GM12873 (cell line): Measurements from ENCODE around the gene DPH2.

Source experiments
- CTCF ChIP-seq: IDR thresholded peaks from 2 replicates; pipeline ENCODE4 v1.5.1; 2012; ENCODE audit warnings: low read depth, mild to moderate bottlenecking, moderate library complexity, low read length, control low read depth; ENCODE audit not compliant: insufficient read depth; ENCODE audit errors: missing control alignments

The DPH2 gene

DNA sequence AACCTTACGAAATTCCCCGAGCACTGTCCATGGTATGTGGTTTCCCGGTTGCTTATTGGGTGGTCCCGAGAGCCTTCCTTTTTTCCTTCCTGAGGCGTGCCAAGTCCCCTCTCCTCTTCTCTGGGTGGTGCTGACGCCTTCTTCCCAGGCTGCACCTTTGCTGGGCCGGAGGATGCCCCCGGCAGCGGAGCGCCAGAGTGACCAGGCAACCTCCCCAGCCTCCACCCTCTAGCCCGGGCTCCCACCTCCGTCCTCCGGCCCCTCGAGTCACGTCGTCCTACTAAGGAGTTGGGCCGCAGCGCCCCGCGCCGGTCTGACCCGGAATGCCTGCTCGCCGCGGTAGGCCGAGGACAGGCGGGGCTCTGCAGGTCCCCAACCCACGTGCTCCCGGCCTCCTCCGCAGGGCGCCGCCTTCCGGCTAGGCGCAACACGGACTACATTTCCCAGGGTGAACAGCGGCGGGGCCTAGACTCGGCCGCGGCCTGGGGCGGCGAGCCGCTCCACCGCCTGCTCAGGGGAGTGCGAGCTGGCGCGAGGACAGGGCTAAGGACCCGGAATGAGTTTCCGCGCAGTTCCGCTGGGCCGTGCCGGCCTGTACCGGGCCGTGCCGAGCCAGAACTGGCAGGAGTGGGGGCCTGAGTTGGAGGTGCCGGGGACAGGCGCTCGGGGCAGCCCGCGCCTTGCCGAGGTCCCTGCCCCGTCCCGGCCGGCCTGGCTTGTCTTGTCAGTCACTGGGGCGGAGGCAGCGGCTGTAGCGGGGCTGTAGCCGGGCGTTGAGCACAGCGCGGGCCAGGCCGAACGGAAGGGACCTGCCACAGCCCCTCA lies 23.4 kb upstream of the DPH2 start, which contains the start of gene IPO13:
Gene IPO13 (plus strand): TSS at position 715 of the 825 bp plus-strand sequence. CDS start 651 bp downstream, outside the sequence.
- TF ChIP-seq CTCF, result peak; percentile 75

- no peak for TF ChIP-seq CTCF
These were observed 22.5 kb upstream of the DPH2 start for GRCh38 chr1:43947061-43947873.

GRCh38 chr1:43947874-43948437 lies 21.9 kb upstream of the DPH2 start:
- TF ChIP-seq CTCF, result no peak

DNA sequence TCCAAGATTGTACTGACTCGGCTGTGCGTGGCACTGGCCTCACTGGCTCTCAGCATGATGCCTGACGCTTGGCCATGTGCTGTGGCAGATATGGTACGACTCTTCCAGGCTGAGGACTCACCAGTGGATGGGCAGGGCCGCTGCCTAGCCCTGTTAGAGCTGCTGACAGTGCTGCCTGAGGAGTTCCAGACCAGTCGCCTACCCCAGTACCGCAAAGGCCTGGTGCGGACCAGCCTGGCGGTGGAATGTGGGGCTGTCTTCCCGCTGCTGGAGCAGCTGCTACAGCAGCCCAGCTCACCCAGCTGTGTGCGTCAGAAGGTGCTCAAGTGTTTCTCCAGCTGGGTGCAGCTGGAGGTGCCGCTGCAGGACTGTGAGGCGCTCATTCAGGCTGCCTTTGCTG lies 20.1 kb upstream of the DPH2 start:
- no peak for TF ChIP-seq CTCF

DNA sequence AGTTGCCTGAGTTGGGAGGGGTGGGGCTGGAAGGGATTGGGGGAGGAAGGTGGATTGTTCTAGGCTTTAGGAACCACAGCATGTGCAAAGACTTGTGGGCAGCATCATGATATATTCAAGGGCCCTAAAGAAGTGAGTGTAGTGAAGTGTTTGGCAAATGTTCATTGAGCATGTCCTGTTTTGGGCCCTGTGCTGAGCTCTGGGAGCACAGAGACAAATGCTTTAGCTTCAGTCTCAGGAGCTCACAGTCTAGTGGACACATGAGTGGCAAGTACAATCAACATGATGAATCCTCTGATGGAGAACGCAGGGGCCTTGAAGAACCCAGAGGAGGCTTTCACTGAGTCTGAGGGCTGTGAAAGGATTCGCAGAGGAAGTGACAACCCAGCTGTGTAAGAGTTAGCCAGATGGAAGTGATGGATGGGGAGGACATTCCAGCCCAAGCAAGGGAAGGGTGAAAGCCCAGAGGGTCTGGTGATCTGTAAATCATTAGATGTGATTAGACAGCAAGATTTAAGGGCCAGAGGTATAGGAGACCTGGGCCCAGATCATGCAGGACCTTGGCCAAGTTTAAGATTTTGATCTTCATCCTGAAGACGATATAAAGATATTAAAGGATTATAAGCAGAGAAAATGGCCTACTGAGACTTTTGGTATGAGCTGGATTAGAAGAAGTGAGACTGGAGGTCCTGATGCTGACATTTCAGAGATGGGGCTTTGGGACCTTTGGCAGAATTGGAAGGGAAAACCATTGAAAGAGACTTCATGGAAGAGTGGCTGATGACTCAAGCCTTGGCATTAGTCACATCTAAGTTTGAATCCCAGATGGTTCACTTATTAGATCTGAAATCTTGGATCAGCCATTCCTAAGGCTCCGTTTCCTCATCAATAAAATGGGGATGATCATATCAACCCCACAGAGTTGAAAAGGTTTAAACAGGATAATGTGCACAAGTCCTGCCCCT lies 18.5 kb upstream of the DPH2 start:
- TF ChIP-seq CTCF, result no peak

DNA sequence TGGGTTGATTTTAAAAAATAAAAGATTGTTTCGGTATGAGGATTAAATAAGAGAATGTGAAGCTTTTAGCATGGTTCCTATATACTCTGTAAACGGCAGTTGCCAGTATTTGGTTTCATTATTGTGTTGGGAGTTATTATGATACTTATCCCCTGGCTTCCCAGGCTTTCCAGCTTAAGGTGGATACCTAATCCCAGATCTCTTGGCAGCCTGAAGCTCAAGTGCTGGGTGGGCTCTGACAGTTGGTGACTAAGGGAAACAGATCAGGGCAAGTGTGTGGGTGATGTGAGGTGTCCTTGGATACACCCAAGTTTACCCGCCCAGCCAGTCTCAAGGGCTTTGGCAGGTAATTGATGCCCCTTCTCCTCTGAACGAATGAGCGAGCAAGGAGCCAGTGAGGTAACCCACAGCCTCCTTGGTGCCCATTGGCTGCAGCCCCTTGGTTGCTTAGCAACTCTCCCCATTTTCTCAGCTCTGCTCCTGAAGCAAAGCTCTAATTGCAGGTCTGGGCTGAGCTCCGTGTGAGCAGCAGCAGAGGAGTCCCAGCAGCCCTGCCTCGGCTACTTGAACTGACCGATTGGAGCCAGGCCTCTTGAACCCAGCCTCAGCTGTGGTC lies 17.0 kb upstream of the DPH2 start:
- TF ChIP-seq CTCF, result no peak
